Hair follicle dermal papilla cell (primary cell): ENCODE measurements around the gene F2R. TPM values are rescaled to one million over a fixed set of nuclear protein-coding genes. Genes with fewer than 3 reads are reported as not detected.

Experiments used
- small RNA-seq: library from RNA; depleted of rRNA; stranded (forward); fragments of <200 nt; gene quantifications from one replicate; pipeline ENCODE3, GENCODE V24; 2012
- total RNA-seq: library from RNA; depleted of rRNA; stranded (reverse); fragments of >200 nt; gene quantifications from 2 replicates; pipeline ENCODE4 v1.2.3, GENCODE V29; 2012

The F2R gene
- total RNA-seq, result 34.7 and 51.2 TPM in 2 replicates

GRCh38 chr5:76715736-76716455 lies at the start of gene F2R:
TSS of gene F2R (plus strand) at chr5:76716126. CDS start at chr5:76716308, 182 bp downstream.

Small RNA genes lying within 50 kb of the gene (small RNA-seq; reads per million reads assigned to genes)
- gene RF02154 (not detected), gene RF02155 (not detected)

Other genes starting within 250 kb of the F2R start
- gene F2RL2, start 92.7 kb upstream of the F2R start, total RNA-seq, result 15.9 and 24.7 TPM in 2 replicates
- gene F2RL1, start 102.9 kb downstream of the F2R start, total RNA-seq, result 2.6 and 3.9 TPM in 2 replicates
- gene S100Z, start 133.9 kb downstream of the F2R start, total RNA-seq, result not detected in 2 replicates
- 0.16 and 1.7 TPM in 2 replicates for gene CRHBP, start 236.9 kb downstream of the F2R start, total RNA-seq